ENCODE data around the gene RAPGEF2. TPM values are rescaled to one million over a fixed set of nuclear protein-coding genes. Genes with fewer than 3 reads are reported as not detected.

The RAPGEF2 gene
- total RNA-seq, 2 experiments from 2014 or later, result 15.8 to 20.4 TPM

DNA sequence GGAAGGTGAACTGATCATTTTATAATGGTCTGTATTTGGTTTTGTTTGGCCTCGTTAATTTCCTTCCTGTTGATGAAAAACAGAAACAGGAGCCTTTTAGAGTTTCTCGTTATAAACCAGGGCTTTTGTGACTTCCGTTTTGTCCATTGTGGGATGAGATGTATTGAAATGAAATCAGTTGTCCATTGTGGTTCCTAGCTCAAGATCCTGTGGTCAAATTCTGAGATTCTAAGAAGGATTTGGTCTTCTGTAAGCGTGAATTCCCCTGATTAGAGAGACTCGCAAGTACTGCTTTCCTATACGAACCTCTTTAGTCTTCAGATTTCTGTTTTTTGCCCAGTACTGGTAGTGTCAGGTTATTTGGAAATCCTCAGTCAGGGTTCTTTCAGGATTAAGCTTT is 101.7 kb downstream of the RAPGEF2 start:
- ChIA-PET POLR2A (no interaction called here), CTCF (interaction anchor here (0.5 to 0.6 kb wide), 2 partner anchors 112 to 480 kb away, joined by 3 read pairs; no protein-coding TSS in a partner anchor)
- Mint-ChIP-seq H3K27me3 (no peaks in the 10 kb centered on the region), H3K4me1 (peaks cover 39% of the 10 kb centered on the region), H3K27ac (no peak overlapping the region), H3K4me3 (no peak overlapping the region), H3K36me3 (ENCODE audit: low read depth) (peaks cover 2% of the 10 kb centered on the region), H3K9me3 (peaks cover 4% of the 10 kb centered on the region)
- no peak for DNase-seq

DNA sequence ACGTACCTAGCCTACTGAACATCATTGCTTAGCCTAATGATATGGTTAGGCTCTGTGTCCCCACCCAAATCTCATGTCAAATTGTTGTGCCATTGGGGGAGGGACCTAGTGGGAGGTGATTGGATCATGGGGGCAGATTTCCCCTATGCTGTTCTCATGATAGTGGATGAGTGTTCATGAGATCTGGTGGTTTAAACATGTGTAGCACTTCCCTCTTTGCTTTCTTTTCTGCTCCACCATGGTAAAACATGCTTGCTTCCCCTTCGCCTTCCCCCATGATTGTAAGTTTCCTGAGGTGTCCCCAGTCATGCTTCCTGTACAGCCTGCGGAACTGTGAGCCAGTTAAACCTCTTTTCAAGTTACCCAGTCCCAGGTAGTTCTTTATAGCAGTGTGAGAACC is 102.6 kb downstream of the RAPGEF2 start:
- H3K4me3 Mint-ChIP-seq, result no peak overlapping the region
- DNase-seq, result no peak
- H3K27ac Mint-ChIP-seq, result no peak overlapping the region
- ChIA-PET POLR2A (no interaction called here), CTCF (no interaction called here)
- H3K4me1 Mint-ChIP-seq, result peaks cover 39% of the 10 kb centered on the region
- H3K9me3 Mint-ChIP-seq, result peaks cover 4% of the 10 kb centered on the region
- H3K36me3 Mint-ChIP-seq (ENCODE audit: low read depth), result peaks cover 2% of the 10 kb centered on the region
- H3K27me3 Mint-ChIP-seq, result no peaks in the 10 kb centered on the region

DNA sequence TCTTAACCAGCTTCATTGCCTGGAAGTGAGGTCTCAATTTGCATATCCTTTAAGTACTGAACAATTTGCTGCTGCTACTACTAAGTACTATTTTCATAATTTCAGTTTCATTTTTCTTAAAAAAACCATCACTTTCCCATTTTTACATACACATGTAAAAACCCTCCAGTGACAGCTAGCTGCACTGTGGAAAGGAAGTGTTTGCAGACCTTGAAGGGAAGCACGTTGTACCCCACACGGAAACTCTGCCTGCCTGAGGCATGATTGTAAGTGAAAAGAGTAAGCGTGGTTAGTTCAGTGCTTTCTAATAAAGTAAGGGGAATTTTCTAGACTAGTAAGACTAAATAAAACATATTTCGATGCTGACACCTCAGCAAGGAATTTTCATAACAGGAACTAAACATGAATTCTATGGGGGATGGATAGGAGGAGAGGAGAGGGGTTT is 103.6 kb downstream of the RAPGEF2 start:
- H3K4me1 Mint-ChIP-seq, result peaks cover 39% of the 10 kb centered on the region
- H3K27me3 Mint-ChIP-seq, result no peaks in the 10 kb centered on the region
- peak overlapping the region; percentile 87 for H3K27ac Mint-ChIP-seq
- H3K9me3 Mint-ChIP-seq, result peaks cover 4% of the 10 kb centered on the region
- CTCF ChIA-PET, result interaction anchor here (0.6 kb wide), 1 partner anchor 42 kb away, joined by 5 read pairs; no protein-coding TSS in a partner anchor
- POLR2A ChIA-PET, result interaction anchor here (0.6 kb wide), 1 partner anchor 484 kb away, joined by 3 read pairs; no protein-coding TSS in a partner anchor
- H3K4me3 Mint-ChIP-seq, result peak overlapping the region; percentile 62
- peak; percentile 45 for DNase-seq
- peaks cover 5% of the 10 kb centered on the region for H3K36me3 Mint-ChIP-seq (ENCODE audit: low read depth)

DNA sequence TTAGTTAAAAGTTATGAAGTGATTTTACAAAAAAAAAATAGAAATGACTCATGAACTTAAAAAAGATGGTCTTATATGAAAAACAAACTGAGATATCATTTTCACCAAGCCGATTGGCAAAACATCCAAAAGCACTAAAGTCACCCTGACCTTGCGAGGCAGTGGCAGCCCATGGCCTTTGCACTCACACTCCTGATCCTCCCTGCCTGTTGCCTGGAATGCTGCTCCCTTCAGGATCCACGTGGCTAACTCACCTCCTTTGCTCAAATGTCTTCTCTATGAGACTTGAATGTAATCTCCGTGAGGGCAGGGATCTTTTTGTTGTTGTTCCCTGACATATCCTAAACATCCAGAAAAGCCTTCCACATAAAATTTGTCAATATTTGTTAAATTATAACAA is 106.4 kb downstream of the RAPGEF2 start:
- H3K36me3 Mint-ChIP-seq (ENCODE audit: low read depth), result peaks cover 8% of the 10 kb centered on the region
- ChIA-PET POLR2A (no interaction called here), CTCF (no interaction called here)

DNA sequence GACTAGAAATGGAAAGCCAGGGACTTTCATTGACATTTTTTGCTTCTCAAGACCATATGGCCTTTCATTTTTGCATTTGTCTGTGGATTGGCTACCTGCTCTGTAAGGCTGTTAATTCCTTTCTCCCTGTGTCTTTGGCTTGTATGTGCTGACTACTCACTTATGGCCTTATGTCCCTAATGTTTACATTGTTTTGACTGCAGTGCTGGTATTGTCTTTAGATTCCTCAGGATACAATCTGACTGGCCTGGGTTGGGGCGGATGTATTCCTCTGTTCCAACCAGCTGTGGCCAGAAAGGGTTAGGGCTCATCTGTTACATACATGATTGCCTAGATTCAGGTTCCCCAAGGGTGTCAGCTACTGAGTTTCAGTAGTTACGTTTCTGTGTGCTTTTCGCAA is 108.1 kb downstream of the RAPGEF2 start:
- H3K27ac Mint-ChIP-seq, result no peak overlapping the region
- H3K9me3 Mint-ChIP-seq, result no peaks in the 10 kb centered on the region
- H3K4me1 Mint-ChIP-seq, result peaks cover 18% of the 10 kb centered on the region
- ChIA-PET CTCF (no interaction called here), POLR2A (no interaction called here)
- peaks cover 6% of the 10 kb centered on the region for H3K36me3 Mint-ChIP-seq (ENCODE audit: low read depth)
- no peaks in the 10 kb centered on the region for H3K27me3 Mint-ChIP-seq
- no peak overlapping the region for H3K4me3 Mint-ChIP-seq
- no peak for DNase-seq

More for the DNA sequence above, 106.4 kb downstream of the RAPGEF2 start:
- no peak overlapping the region for H3K4me3 Mint-ChIP-seq
- peaks cover 32% of the 10 kb centered on the region for H3K4me1 Mint-ChIP-seq
- no peaks in the 10 kb centered on the region for H3K27me3 Mint-ChIP-seq
- no peak for DNase-seq
- no peak overlapping the region for H3K27ac Mint-ChIP-seq
- peaks cover 4% of the 10 kb centered on the region for H3K9me3 Mint-ChIP-seq

DNA sequence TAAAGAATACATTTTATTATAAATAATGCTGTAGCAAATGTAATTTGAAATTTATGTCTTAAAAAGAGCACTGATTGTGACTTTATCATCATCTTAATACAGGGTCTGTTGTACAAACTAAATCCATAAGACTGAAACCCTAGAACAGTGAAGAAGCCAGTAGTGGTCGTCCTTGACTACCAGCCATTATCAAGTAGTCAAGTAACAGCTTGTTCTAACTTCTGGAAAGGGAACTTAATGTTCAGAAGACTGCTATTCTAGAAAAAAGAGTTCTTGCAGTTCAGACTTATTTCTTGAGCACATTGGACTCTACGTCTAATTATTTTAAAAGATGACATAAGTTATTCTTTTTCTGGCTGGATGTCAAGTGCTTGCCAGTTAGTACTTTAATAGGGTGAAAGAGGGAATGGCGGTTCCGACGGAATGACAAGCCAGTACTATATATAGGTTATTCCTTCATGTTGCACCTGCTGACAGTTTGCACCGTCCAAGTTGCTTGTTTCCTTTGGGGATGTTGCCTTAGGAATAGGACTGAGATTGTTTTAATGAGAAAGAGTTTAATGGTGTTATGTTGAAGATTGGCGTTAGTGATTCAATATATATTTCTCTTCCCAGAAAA is 109.9 kb downstream of the RAPGEF2 start:
- ChIA-PET CTCF (interaction anchor here (0.9 kb wide), 2 partner anchors 10 kb away, joined by 3 to 4 read pairs; no protein-coding TSS in a partner anchor), POLR2A (no interaction called here)
- H3K36me3 Mint-ChIP-seq (ENCODE audit: low read depth), result peaks cover 6% of the 10 kb centered on the region
- H3K4me1 Mint-ChIP-seq, result peaks cover 4% of the 10 kb centered on the region
- no peaks in the 10 kb centered on the region for H3K27me3 Mint-ChIP-seq
- no peak for DNase-seq
- H3K4me3 Mint-ChIP-seq, result no peak overlapping the region
- H3K27ac Mint-ChIP-seq, result no peak overlapping the region
- H3K9me3 Mint-ChIP-seq, result no peaks in the 10 kb centered on the region

DNA sequence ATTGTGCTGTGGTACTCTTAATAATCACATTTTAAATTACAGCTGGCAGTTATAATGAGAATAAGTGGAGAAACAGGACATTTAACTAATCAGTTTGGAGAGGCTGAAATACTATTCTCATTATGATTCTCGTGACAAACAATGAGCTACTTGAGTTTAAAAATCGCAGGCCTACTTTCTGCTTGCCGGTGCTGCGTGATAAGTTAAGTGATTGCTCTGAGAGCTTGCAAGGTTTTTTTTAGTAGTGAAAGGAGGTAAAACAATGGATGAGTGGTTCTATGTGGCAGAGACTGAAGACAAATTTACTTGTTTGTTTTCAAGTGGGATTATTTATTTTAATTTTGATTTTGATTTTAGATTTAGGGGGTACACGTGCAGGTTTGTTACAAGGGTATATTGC is 114.0 kb downstream of the RAPGEF2 start:
- Mint-ChIP-seq H3K36me3 (ENCODE audit: low read depth) (no peaks in the 10 kb centered on the region), H3K4me1 (no peaks in the 10 kb centered on the region), H3K4me3 (no peak overlapping the region), H3K9me3 (no peaks in the 10 kb centered on the region), H3K27ac (no peak overlapping the region), H3K27me3 (no peaks in the 10 kb centered on the region)
- DNase-seq, result no peak
- ChIA-PET POLR2A (no interaction called here), CTCF (no interaction called here)

DNA sequence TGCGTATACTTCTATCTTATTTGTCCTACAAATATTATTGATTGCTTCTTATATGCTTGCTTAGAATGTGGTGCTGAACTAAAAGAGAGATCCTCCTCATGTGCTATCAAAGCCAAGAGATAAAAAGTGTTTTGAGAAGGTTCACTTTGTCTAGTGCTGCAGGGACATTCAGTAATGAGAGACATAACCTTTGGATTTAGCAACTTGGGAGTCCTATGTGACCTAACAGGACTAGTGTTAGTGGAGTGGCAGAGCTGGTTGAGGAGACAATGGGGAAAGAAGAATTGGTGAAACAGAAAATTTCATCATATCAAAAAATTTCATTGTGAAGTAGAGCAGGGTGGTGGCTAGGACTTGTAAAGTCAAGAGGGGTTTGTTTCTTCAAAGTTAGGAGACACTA is 117.0 kb downstream of the RAPGEF2 start:
- Mint-ChIP-seq H3K4me3 (no peak overlapping the region), H3K4me1 (no peaks in the 10 kb centered on the region), H3K27me3 (no peaks in the 10 kb centered on the region), H3K27ac (no peak overlapping the region), H3K9me3 (no peaks in the 10 kb centered on the region), H3K36me3 (ENCODE audit: low read depth) (no peaks in the 10 kb centered on the region)
- POLR2A ChIA-PET, result no interaction called here
- CTCF ChIA-PET, result interaction anchor here (0.6 kb wide), 1 partner anchor 62 kb away, joined by 3 read pairs; no protein-coding TSS in a partner anchor
- no peak for DNase-seq

DNA sequence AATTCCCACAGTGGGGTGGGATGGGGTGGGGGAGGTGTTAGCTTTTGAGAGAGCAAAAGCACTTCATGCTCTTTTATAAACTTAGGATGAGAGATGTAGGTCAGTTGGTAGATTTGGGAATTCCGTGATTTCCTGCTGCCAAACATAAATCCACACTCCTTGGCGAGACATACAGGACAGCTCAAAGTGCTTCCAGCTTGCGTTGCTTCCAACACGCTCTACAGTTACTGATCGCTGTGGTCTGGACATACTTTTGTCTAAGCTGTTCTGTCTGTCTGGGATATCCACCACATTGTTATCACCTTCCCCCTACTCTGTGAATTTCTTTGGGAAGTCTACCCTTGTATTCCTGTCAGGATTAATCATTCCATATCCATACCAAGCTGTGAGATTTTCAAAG is 117.5 kb downstream of the RAPGEF2 start:
- no peaks in the 10 kb centered on the region for H3K27me3 Mint-ChIP-seq
- POLR2A ChIA-PET, result no interaction called here
- no peaks in the 10 kb centered on the region for H3K4me1 Mint-ChIP-seq
- no peaks in the 10 kb centered on the region for H3K36me3 Mint-ChIP-seq (ENCODE audit: low read depth)
- CTCF ChIA-PET, result interaction anchor here (0.6 kb wide), 1 partner anchor 62 kb away, joined by 3 read pairs; no protein-coding TSS in a partner anchor
- H3K4me3 Mint-ChIP-seq, result no peak overlapping the region
- no peak for DNase-seq
- H3K9me3 Mint-ChIP-seq, result no peaks in the 10 kb centered on the region
- no peak overlapping the region for H3K27ac Mint-ChIP-seq

DNA sequence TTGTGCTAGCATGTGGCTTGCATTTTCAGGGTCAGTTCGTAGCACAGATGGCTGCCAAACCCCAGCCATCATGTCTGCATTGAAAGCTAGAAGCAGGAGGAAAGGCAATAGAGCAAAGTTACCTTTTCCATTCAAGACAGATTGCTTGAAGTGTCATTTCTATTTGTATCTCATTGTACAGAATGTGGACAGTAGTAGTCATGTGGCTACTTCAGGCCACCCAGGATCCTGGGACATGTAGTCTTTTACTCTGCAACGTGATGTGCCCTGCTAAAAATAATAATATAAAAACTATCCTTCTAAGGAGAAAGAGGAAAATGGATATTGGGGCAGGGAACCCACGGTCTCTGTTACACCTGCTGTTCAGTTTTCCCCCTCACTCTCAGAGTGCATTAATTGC is 118.4 kb downstream of the RAPGEF2 start:
- DNase-seq, result no peak
- Mint-ChIP-seq H3K9me3 (no peaks in the 10 kb centered on the region), H3K4me3 (no peak overlapping the region), H3K36me3 (ENCODE audit: low read depth) (no peaks in the 10 kb centered on the region), H3K27ac (no peak overlapping the region), H3K27me3 (no peaks in the 10 kb centered on the region), H3K4me1 (peaks cover 2% of the 10 kb centered on the region)
- ChIA-PET POLR2A (no interaction called here), CTCF (no interaction called here)

DNA sequence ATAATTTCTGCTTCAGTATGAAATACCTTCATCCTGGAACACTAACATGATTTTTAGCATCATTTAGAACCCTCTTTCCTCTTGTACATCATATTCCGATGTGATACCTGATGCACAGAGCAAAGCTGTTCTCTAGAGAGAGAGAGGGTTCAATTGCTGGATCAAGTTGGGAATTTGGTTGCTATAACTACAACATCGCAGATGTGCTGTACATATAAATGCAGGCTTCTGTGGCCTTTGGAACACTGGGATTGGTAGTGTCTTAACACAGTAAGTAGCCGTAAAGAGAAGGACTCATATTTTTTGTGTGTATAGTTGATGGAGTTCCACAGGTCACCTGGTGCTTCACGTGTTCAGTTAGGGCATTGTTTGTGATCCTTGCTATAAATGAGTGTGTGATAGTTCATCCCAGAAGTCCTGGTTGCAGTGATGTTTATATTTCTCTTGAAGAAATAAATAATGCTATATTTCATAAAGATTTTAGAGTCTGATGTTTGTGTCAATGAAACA is 119.2 kb downstream of the RAPGEF2 start:
- ChIA-PET CTCF (no interaction called here), POLR2A (no interaction called here)
- no peak for DNase-seq

DNA sequence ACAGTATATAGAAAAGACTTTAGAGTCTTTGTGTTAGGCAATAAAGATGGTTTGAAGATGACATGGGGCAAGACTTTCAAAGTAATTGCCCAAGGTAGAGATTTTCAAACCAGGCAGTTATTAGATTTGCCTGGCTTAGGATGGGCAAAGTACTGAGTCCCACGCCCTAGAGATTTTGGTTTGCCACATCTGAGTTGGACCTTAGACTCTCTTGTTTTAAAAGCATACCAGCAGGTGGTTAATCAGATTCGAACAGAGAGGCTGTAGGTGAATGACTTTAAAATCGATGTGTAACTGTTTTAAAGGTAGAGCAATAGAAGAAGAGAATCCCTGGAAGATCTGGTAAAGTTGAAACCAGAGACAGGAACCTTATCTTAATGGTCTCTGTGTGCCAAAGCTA is 121.5 kb downstream of the RAPGEF2 start:
- peaks cover 2% of the 10 kb centered on the region for H3K4me1 Mint-ChIP-seq
- no peak overlapping the region for H3K27ac Mint-ChIP-seq
- CTCF ChIA-PET, result no interaction called here

More for the DNA sequence above, 119.2 kb downstream of the RAPGEF2 start:
- H3K27me3 Mint-ChIP-seq, result no peaks in the 10 kb centered on the region
- no peaks in the 10 kb centered on the region for H3K36me3 Mint-ChIP-seq (ENCODE audit: low read depth)
- H3K4me1 Mint-ChIP-seq, result peaks cover 2% of the 10 kb centered on the region
- no peak overlapping the region for H3K4me3 Mint-ChIP-seq
- H3K27ac Mint-ChIP-seq, result no peak overlapping the region
- no peaks in the 10 kb centered on the region for H3K9me3 Mint-ChIP-seq

DNA sequence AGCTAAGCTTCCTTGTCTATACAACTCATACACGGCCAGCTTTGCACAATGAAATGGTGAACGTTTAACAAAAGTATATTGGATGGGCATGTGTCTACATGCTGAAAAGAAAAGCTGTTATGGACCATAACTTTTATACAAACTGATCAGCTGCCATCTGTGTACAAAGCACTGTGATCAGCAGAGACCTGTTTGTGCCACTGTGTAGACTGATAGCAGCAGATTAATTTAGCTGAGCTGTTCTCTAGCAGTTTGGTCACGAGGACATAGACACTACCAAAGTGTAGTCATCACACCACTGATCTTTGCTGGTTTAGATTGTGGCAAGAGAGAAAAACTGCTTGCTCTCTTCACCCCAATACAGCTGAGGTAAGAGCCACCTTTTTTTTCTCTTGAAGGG is 124.5 kb downstream of the RAPGEF2 start:
- CTCF ChIA-PET, result no interaction called here
- no peak overlapping the region for H3K27ac Mint-ChIP-seq
- no peak overlapping the region for H3K4me3 Mint-ChIP-seq
- peaks cover 2% of the 10 kb centered on the region for H3K4me1 Mint-ChIP-seq
- H3K36me3 Mint-ChIP-seq (ENCODE audit: low read depth), result no peaks in the 10 kb centered on the region
- no peaks in the 10 kb centered on the region for H3K27me3 Mint-ChIP-seq
- POLR2A ChIA-PET, result no interaction called here
- peaks cover 3% of the 10 kb centered on the region for H3K9me3 Mint-ChIP-seq
- DNase-seq, result no peak

More for the DNA sequence above, 121.5 kb downstream of the RAPGEF2 start:
- no peak for DNase-seq
- Mint-ChIP-seq H3K4me3 (no peak overlapping the region), H3K9me3 (no peaks in the 10 kb centered on the region), H3K36me3 (ENCODE audit: low read depth) (no peaks in the 10 kb centered on the region), H3K27me3 (no peaks in the 10 kb centered on the region)
- POLR2A ChIA-PET, result no interaction called here

DNA sequence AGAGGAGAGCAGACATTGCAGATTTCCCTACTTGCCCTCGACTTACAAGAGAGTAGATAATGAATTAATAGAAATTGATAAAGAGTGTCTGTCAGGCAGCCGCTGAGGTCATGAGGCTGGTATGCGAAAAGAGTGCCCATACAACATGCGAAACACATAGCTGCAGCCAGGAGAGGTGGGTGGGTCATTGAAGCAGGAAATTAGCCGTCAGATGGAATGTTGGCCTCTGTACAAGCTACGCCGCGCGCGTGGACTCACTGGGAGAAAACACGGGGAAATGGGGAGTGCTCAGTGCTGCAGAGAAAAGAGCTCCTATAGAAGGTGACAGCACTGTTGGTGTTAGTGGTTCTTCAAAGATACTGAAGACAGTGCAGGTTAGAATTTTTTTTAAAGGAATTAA is 125.1 kb downstream of the RAPGEF2 start:
- H3K27me3 Mint-ChIP-seq, result no peaks in the 10 kb centered on the region
- no peak overlapping the region for H3K4me3 Mint-ChIP-seq
- no peaks in the 10 kb centered on the region for H3K36me3 Mint-ChIP-seq (ENCODE audit: low read depth)
- no peak overlapping the region for H3K27ac Mint-ChIP-seq
- no peak for DNase-seq
- ChIA-PET CTCF (no interaction called here), POLR2A (no interaction called here)
- peaks cover 3% of the 10 kb centered on the region for H3K9me3 Mint-ChIP-seq
- H3K4me1 Mint-ChIP-seq, result peaks cover 2% of the 10 kb centered on the region
